A172 (cell line): ENCODE results near the gene NEDD4L. TPM values are rescaled to one million over a fixed set of nuclear protein-coding genes. Genes with fewer than 3 reads are reported as not detected.

Experiments
- DNase-seq: peaks from one replicate; pipeline ENCODE4 v3.0.0-alpha.2; 2015; ENCODE audit warnings: low spot score
- total RNA-seq: library from RNA; depleted of rRNA; stranded (reverse); fragments of >200 nt; shearing (Covaris generic); gene quantifications from 2 replicates; pipeline ENCODE4 v1.2.3, GENCODE V29; 2014

NEDD4L gene
- total RNA-seq, 1 experiment from 2014 or later = 8.1 TPM

GRCh38 chr18:58394046-58394445, 350.0 kb downstream of the NEDD4L start:
- peak; percentile 21 for DNase-seq

GRCh38 chr18:58394602-58395425, 350.8 kb downstream of the NEDD4L start:
- DNase-seq = no peak

- no peak for DNase-seq
Observed at GRCh38 chr18:58396144-58396543, 352.1 kb downstream of the NEDD4L start.

- DNase-seq = no peak
Observed at GRCh38 chr18:58396966-58397365, 352.9 kb downstream of the NEDD4L start.

- DNase-seq = no peak
Observed at GRCh38 chr18:58397385-58398132, 353.5 kb downstream of the NEDD4L start.

- no peak for DNase-seq
Observed at GRCh38 chr18:58398648-58399398, 354.8 kb downstream of the NEDD4L start.

GRCh38 chr18:58400331-58400870, 356.4 kb downstream of the NEDD4L start:
- no peak for DNase-seq

GRCh38 chr18:58401191-58401590, 357.2 kb downstream of the NEDD4L start:
- DNase-seq = no peak

- DNase-seq = no peak
Observed at GRCh38 chr18:58402247-58402646, 358.2 kb downstream of the NEDD4L start.

- DNase-seq = no peak
Observed at GRCh38 chr18:58402951-58403702, 359.1 kb downstream of the NEDD4L start.

GRCh38 chr18:58403799-58404455, 359.9 kb downstream of the NEDD4L start:
- DNase-seq = no peak

- DNase-seq = no peak
Observed at GRCh38 chr18:58405107-58405898, 361.3 kb downstream of the NEDD4L start.

GRCh38 chr18:58407263-58407648, 363.2 kb downstream of the NEDD4L start:
- DNase-seq = no peak

GRCh38 chr18:58407649-58408407, 363.8 kb downstream of the NEDD4L start:
- DNase-seq = no peak

GRCh38 chr18:58408665-58409064, 364.6 kb downstream of the NEDD4L start:
- no peak for DNase-seq

- DNase-seq = no peak
Observed at GRCh38 chr18:58409802-58410445, 365.9 kb downstream of the NEDD4L start.

GRCh38 chr18:58411323-58411722, 367.3 kb downstream of the NEDD4L start:
- no peak for DNase-seq

- DNase-seq = no peak
Observed at GRCh38 chr18:58412844-58413666, 369.0 kb downstream of the NEDD4L start.
